Measurements from ENCODE around the gene S100P.

The S100P gene

GRCh38 chr4:6721121-6721520 is 27.4 kb downstream of the S100P start:
- Histone ChIP-seq H3K4me2 (ENCODE audit: insufficient read depth, low read length) (no peak overlapping the region), H3K4me3 (ENCODE audit: low read depth in 1 of 2, low read length in 2 of 2) (no peak overlapping the region), H3K27ac (ENCODE audit: low read length) (no peak overlapping the region), H3K79me2 (ENCODE audit: insufficient read depth, low read length) (peaks cover 20% of the 10 kb centered on the region), H3K27me3 (ENCODE audit: insufficient read depth, low read length, poor library complexity) (no peaks in the 10 kb centered on the region), H3K9ac (ENCODE audit: low read depth, low read length) (no peak overlapping the region), H3K4me1 (ENCODE audit: insufficient read depth, low read length) (peaks cover 26% of the 10 kb centered on the region), H4K20me1 (ENCODE audit: insufficient read depth, low read length) (peaks cover 21% of the 10 kb centered on the region), H3K36me3 (ENCODE audit: insufficient read depth, low read length) (no peaks in the 10 kb centered on the region; the same call in 1 of the 2 replicates), H3K9me3 (ENCODE audit: insufficient read depth, low read length, severe bottlenecking) (no peaks in the 10 kb centered on the region), H2AFZ (ENCODE audit: low read depth, low read length) (no peak overlapping the region)
- DNase-seq: no peak
- TF ChIP-seq EZH2 (IDR thresholded peaks at IDR 0.05; ENCODE audit: borderline replicate concordance, low read depth, low read length, severe bottlenecking) (no peak), CTCF (IDR thresholded peaks at IDR 0.05; ENCODE audit: borderline replicate concordance, extremely low read depth, low read length, poor library complexity, severe bottlenecking) (no peak)
- no peak for ATAC-seq (ENCODE audit: insufficient read depth, low read depth)

GRCh38 chr4:6722891-6723290 is 29.2 kb downstream of the S100P start:
- TF ChIP-seq EZH2 (IDR thresholded peaks at IDR 0.05; ENCODE audit: borderline replicate concordance, low read depth, low read length, severe bottlenecking): no peak
- TF ChIP-seq CTCF (IDR thresholded peaks at IDR 0.05; ENCODE audit: borderline replicate concordance, extremely low read depth, low read length, poor library complexity, severe bottlenecking): no peak

GRCh38 chr4:6723851-6724250 is 30.2 kb downstream of the S100P start:
- Histone ChIP-seq H3K9ac (ENCODE audit: low read depth, low read length) (no peak overlapping the region), H3K4me1 (ENCODE audit: insufficient read depth, low read length) (peaks cover 8% of the 10 kb centered on the region), H2AFZ (ENCODE audit: low read depth, low read length) (no peak overlapping the region), H3K79me2 (ENCODE audit: insufficient read depth, low read length) (no peaks in the 10 kb centered on the region), H3K9me3 (ENCODE audit: insufficient read depth, low read length, severe bottlenecking) (no peaks in the 10 kb centered on the region), H3K4me2 (ENCODE audit: insufficient read depth, low read length) (no peak overlapping the region), H3K4me3 (ENCODE audit: low read depth in 1 of 2, low read length in 2 of 2) (no peak overlapping the region), H3K27me3 (ENCODE audit: insufficient read depth, low read length, poor library complexity) (no peaks in the 10 kb centered on the region), H3K27ac (ENCODE audit: low read length) (no peak overlapping the region), H4K20me1 (ENCODE audit: insufficient read depth, low read length) (peaks cover 7% of the 10 kb centered on the region), H3K36me3 (ENCODE audit: insufficient read depth, low read length) (no peaks in the 10 kb centered on the region)
- TF ChIP-seq EZH2 (IDR thresholded peaks at IDR 0.05; ENCODE audit: borderline replicate concordance, low read depth, low read length, severe bottlenecking): no peak
- TF ChIP-seq CTCF (IDR thresholded peaks at IDR 0.05; ENCODE audit: borderline replicate concordance, extremely low read depth, low read length, poor library complexity, severe bottlenecking): no peak
- ATAC-seq (ENCODE audit: insufficient read depth, low read depth) (no peak), DNase-seq (no peak)

More at GRCh38 chr4:6722891-6723290, 29.2 kb downstream of the S100P start:
- no peaks in the 10 kb centered on the region for H3K9me3 ChIP-seq (ENCODE audit: insufficient read depth, low read length, severe bottlenecking)
- no peaks in the 10 kb centered on the region for H3K27me3 ChIP-seq (ENCODE audit: insufficient read depth, low read length, poor library complexity)
- no peak for DNase-seq
- H4K20me1 ChIP-seq (ENCODE audit: insufficient read depth, low read length): peaks cover 12% of the 10 kb centered on the region
- no peak overlapping the region for H2AFZ ChIP-seq (ENCODE audit: low read depth, low read length)
- H3K36me3 ChIP-seq (ENCODE audit: insufficient read depth, low read length): no peaks in the 10 kb centered on the region
- H3K4me2 ChIP-seq (ENCODE audit: insufficient read depth, low read length): no peak overlapping the region
- peaks cover 4% of the 10 kb centered on the region; the same call in 1 of the 2 replicates for H3K79me2 ChIP-seq (ENCODE audit: insufficient read depth, low read length)
- no peak overlapping the region for H3K27ac ChIP-seq (ENCODE audit: low read length)
- peaks cover 12% of the 10 kb centered on the region for H3K4me1 ChIP-seq (ENCODE audit: insufficient read depth, low read length)
- H3K9ac ChIP-seq (ENCODE audit: low read depth, low read length): no peak overlapping the region
- ATAC-seq (ENCODE audit: insufficient read depth, low read depth): no peak
- no peak overlapping the region for H3K4me3 ChIP-seq (ENCODE audit: low read depth in 1 of 2, low read length in 2 of 2)

Data from DND-41 (cell line).